GM18909 (cell line): ENCODE results near the gene SLC2A10.
"Not testable (repeated sequence)": the region's sequence is repeated elsewhere in the genome, so short reads cannot be mapped to it uniquely, and the experiment has no call there.

Experiments
- ATAC-seq: cut with Tn5 transposase; IDR thresholded peaks from one replicate; pipeline ENCODE4 v1.9.1; 2021; ENCODE audit warnings: mild to moderate bottlenecking; ENCODE audit not compliant: unreplicated experiment, poor library complexity

Gene SLC2A10

DNA sequence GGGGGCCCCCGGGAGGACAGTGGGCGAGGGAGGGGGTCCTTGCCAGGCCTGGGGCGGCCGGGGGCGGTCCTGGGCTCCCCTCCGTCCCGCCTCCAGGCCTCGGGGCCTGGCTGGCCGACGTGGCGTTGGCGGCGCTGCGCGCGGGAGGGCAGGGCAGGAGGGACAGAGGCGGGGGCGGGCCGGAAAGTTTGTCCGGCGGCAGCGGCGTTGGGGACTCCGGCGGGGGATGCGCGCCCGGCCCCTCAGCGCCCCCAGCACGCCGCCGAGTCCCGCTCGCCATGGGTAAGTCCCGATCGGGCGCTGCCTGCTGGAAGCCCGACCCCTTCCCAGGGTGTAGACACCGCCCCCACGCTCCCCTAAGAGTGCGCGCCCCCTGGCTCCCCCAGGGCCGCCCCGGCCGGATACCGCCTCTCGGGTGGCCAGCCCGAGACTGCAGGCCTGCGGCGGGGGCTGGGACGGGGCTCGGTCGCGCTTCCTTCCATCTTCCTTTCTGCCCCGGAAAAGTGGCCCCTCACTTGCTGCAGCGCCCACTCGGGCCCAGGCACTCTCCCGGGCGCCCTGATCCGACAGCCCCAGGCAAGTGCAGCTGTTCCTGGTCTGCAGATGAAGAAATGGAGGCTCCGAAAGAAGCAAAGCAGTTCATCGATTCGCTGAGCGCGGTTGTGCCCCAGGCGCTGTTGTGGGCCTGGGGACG, at the start of gene SLC2A10:
SLC2A10 (plus strand) TSS at position 191 of the 694 bp plus-strand sequence; CDS start at position 279, 88 bp downstream.
- no peak for ATAC-seq

- ATAC-seq: no peak
Observed at GRCh38 chr20:46660487-46660886, 49.0 kb upstream of the SLC2A10 start.

- no peak for ATAC-seq
Observed at GRCh38 chr20:46661659-46662058, 47.8 kb upstream of the SLC2A10 start.

DNA sequence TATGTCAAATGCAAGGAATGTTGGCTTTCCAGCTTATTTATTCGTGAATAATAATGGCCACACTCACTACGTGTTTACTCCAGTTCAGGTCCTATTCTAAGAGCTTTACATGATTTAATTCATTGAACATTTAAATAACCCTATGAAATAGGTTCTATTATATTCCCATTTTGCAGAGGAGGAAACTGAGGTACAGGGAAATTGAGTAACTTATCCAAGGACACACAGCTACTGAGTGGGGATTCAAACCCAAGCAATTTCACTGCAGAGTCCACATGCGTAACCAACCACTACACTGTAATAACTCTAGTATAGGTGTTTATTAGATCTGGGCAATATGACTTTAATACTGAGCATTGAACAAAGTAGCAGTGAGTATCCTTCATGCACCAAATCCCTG, 45.9 kb upstream of the SLC2A10 start:
- ATAC-seq: no peak

DNA sequence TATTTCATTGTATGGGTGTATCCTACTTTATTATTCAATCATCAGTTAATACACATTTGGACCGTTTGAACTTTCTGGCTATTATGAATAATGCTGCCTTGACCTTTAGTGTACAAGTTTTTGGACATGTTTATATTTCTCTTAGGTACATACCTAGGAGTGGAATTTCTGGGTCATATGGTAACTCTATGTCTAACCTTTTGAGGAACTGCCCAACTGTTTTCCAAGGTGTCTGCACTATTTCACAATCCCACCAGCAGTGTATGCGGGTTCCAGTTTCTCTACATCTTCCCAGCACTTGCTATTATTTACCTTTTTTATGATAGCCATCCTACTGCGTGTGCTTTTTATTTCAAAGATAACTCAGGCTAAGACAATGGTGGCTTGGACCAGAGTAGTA, 43.8 kb upstream of the SLC2A10 start:
- no peak for ATAC-seq

- ATAC-seq: no peak
Observed at GRCh38 chr20:46666306-46666705, 43.1 kb upstream of the SLC2A10 start.

DNA sequence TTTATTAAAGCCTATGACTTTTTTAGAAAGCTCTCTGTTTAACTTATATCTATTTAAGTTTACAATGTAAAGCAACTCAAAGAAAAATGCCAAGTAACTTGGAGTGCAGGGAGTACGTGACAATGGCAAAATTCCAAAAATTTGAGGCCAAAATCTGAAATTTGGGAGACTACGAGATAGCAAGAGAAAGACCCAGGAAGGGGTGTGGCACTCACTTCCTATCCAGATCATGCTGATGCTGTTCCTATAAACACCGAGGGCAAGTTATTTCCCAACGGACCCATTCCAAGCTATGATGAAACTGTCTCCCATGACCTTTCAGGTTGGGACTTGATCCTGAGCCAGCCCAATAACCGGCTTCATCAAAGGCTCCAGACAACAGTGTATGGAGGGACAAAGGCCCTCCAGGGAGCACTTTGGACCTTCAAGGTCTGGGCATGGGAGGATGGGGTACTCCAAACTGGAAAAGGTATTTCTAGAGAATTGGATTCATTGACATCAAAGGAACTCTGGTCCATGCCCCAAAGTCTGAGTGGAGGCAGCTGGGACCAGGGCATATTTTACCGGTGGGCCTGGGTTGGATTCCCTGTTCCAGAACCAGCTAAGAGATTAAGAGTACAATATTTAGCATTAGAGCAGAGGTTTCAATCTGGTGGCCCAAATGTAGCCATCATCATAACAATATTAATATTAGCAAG, 42.5 kb upstream of the SLC2A10 start:
- ATAC-seq: no peak

DNA sequence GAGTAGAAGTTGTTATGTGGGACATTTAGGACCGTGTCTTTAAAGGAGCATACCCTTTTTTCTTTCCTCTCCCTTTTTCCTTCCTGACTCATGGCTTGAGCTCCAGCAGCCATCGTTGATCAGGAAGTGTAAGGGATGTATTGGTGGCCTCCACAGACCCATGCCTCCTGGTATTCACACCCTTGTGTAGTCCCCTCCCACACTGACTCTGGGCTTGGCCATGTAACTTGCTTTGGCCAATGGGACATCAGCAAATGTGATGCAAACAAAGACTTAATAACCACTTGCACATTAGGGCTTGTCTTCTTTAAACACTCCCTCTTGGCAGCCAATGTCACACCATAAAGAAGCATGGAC, 39.2 kb upstream of the SLC2A10 start:
- no peak for ATAC-seq

DNA sequence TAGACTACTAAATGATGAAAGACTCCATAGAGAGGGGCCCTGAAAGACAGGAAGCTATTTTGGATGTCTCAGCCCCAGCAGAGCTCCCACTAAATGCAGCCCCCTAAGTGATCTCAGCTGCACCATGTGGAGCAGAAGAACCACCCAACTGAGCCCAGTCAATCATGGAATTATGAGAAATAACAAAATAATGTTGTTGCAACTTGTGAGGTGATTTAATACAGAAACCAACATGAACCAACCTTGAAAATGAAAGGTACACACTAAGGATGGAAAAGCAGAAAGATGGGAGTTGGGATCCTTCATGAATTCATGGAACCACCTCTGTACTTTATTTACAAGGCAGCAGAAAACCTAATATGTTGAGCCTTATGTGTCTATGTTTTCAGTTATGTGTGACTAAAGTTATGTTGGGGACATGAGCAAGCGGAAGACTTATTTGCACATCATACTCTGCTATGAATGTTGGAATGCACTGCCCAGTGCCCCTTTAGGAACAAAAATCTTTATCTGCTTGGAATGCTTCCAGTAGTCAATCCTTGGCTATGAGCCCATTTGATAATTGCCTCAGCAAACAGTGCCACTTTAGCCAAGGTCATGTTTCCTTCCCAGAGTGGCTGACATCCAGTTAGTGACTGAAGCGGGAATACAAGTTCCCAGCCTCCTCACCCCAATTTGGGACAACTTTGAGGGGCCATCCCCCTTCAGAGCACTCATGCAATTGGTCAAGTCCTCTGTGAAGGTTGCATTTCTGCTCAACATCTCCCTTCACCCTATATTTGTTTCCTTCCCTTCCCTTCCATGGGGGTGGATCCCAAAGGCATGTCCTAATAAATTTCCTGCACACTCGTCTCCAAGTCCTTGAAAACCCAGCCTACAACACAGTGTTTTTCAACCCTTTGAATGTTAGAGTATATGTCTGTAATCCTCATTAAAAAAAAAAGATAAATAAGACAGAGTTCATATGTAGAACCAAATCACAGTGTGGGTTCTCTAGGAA, 38.6 kb upstream of the SLC2A10 start:
- no peak for ATAC-seq

GRCh38 chr20:46671866-46672542, 37.4 kb upstream of the SLC2A10 start:
- ATAC-seq: no peak

DNA sequence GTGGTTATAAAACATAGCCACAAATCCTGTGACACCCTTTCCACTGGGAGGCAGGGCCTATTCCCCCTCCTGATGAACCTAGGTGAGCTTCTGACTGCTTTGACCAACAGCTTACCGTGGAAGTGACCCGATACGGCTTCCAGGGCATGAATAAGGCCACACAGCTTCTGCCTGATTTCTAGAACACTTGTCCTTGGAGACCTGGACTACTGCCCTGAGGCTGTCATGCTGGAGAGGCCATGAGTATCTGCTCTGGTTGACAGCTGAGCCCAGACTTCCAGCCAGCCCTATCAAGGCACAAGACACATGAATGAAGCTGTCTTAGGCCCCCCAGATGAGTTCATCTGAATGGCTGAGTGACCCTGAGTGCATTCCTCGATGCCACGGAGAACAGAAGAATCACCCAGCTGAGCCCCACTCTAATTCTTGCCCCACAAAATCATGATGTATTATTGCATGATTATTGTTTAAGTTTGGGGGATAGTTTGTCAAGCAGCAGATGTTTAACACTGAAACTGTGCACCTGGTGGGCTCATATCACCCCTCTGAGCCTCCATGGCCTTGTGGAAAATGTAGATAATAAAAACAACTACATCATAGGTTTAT, 36.8 kb upstream of the SLC2A10 start:
- ATAC-seq: no peak

DNA sequence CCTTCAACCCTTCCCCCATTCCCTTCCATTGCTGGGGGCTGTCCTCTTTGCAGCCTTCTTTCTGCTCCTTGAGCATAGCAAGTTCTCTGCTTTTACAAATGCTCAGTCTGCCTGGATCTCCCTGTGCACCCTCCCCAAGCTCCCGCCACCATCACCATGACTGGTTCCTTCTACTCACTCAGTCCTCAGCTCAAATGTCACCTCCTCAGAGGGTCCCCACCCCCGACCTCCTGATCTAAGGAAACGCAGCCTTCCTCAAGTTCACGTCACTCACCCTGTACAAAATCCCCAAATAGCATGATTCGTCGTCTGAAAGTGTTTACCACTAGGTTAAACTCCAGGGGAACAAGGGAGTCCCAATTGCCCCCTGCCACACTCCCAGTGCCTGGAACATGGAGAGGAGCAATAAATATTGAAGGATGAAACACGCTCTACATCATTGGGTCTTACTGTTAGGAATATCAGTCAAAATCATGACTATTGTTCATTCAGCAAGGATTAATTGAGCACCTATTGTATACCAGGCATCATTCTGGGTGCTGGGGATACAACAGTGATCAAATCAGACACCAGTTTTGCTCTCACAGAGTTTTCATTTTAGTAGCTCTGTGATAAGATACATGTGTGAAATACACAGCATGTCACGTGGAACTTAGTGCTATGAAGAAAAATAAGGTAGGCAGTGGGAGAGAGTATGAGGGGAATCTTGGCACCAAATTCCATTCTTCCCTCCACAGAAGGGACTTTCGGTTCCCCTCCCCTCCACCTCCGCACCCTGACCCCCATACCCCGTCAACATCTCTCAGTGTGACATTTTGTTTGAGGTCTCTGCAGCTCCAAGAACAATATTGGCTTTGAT, 35.8 kb upstream of the SLC2A10 start:
- ATAC-seq: no peak

GRCh38 chr20:46674253-46675083, 35.0 kb upstream of the SLC2A10 start:
- no peak for ATAC-seq

DNA sequence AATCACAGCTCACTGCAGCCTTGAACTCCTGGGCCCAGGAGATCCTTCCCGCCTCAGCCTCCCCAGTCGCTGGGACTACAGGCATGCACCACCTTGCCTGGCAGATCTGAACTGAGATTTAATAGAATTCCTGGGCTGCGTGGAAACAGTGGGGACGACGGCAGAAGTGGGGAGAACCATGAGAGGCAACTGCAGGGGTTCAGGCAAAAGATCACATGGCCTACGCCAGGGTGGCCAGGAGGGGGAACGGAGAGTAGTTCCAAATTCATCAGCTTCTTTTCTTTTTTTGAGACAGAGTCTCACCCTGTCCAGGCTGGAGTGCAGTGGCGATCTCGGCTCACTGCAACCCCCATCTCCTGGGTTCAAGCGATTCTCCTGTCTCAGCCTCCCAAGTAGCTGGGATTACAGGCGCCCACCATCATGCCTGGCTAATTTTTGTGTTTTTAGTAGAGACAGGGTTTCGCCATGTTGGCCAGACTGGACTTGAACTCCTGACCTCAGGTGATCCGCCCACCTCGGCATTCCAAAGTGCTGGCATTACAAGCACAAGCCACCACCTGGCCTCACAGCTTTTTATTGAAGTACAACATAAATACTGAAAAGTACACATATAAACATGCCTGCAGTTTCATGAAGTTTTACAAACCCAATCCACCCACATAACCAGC, 32.7 kb upstream of the SLC2A10 start:
- not testable (repeated sequence) for ATAC-seq

DNA sequence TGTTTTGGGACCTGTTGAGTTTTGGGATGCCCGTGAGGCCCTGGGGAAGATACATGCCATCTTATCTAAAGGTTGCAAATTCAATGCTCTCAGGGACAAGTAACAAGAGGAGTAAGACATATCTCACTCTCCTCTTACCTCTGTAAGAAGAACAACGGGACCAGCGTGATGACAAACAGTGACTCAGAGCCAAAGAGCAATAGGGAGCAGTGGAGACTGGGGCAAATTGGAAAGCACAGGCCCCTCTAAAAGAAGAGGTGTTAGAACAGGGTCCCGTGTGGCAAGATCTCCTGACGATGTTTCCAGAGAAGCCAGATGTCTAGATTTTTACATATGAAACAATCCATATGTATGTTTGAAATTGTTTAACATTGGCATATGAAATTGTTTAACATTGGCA, 31.8 kb upstream of the SLC2A10 start:
- no peak for ATAC-seq

DNA sequence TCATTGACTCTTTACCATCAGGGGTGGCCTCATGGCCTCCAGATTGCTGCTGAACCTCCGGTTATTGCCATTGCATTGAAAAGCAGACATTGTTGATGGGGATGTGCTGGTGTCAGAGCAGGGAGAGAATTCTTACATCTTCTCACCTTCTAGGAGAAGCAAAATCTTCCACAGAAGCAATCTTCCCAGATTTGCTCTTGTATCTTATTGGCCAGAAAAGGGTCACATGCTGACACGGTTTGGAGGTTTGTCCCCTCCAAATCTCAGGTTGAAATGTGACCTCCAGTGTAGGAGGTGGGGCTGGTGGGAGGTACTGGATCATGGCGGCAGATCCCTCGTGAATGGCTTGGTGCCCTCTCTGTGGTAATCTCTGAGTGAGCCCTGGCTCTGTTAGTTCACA, 30.9 kb upstream of the SLC2A10 start:
- ATAC-seq: no peak

DNA sequence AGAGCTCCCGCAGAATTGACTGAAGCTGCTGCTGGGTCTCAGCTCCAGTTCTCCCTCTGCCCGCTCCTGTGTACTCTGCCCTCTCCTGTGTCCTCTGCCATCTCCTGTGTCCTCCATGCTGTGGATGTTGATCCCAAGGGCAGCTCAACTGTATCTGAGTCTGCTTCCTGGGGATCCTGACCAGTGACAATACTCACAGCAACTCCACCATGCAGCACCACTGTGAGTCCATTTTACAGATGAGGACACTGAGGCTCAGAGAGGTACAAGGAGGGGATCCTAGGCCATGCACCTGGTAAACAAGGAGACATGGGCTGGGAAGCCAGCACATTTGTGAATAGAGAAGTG, 28.8 kb upstream of the SLC2A10 start:
- ATAC-seq: no peak
